Left renal pelvis (tissue), 4 donors: ENCODE results near the gene ILKAP. TPM values are rescaled to one million over a fixed set of nuclear protein-coding genes. Genes with fewer than 3 reads are reported as not detected.

Source experiments
- DNase-seq, 4 donors: peaks; one replicate each; pipeline ENCODE4 v3.0.0-alpha.2; 2013; ENCODE audit warnings: low read depth in 4 of 4, low spot score in 3 of 4
- polyA plus RNA-seq, 4 donors: library from polyadenylated mRNA; unstranded; fragments of 120-200 nt; gene quantifications; one replicate each; pipeline ENCODE4 v1.2.1, GENCODE V29; 2013; ENCODE audit not compliant: insufficient read length in 4 of 4

The ILKAP gene
- polyA plus RNA-seq, 4 donors: 35.8 to 56.2 (median 41.1) TPM

- DNase-seq: no peak
Observed at GRCh38 chr2:238152771-238153688, 50.5 kb downstream of the ILKAP start.

GRCh38 chr2:238151628-238152235 is 51.8 kb downstream of the ILKAP start:
- DNase-seq: no peak

GRCh38 chr2:238151205-238151604 is 52.3 kb downstream of the ILKAP start:
- no peak for DNase-seq

GRCh38 chr2:238150686-238151085 is 52.8 kb downstream of the ILKAP start:
- DNase-seq: no peak

- DNase-seq: no peak
Observed at GRCh38 chr2:238149841-238150572, 53.5 kb downstream of the ILKAP start.

- no peak for DNase-seq
Observed at GRCh38 chr2:238148981-238149380, 54.5 kb downstream of the ILKAP start.

GRCh38 chr2:238146884-238147544 is 56.5 kb downstream of the ILKAP start:
- no peak for DNase-seq

GRCh38 chr2:238145851-238146250 is 57.6 kb downstream of the ILKAP start:
- no peak for DNase-seq

- no peak for DNase-seq
Observed at GRCh38 chr2:238145046-238145445, 58.4 kb downstream of the ILKAP start.

GRCh38 chr2:238144262-238144661 is 59.2 kb downstream of the ILKAP start:
- DNase-seq: no peak

GRCh38 chr2:238143239-238143951 is 60.1 kb downstream of the ILKAP start:
- DNase-seq: no peak

- DNase-seq: no peak
Observed at GRCh38 chr2:238142382-238143205, 60.9 kb downstream of the ILKAP start.

- DNase-seq: no peak
Observed at GRCh38 chr2:238141541-238142318, 61.8 kb downstream of the ILKAP start.

- no peak for DNase-seq
Observed at GRCh38 chr2:238140721-238141540, 62.6 kb downstream of the ILKAP start.

GRCh38 chr2:238140040-238140439 is 63.5 kb downstream of the ILKAP start:
- no peak for DNase-seq

- DNase-seq: no peak
Observed at GRCh38 chr2:238139196-238140039, 64.1 kb downstream of the ILKAP start.
